Stimulated activated naive B cell treated with anti-CD40 and anti-IgM and Interleukin-4, amounts not matched to agents 10 μg/mL and 1 μg/mL and 100 μg/mL, for 72 hours (primary cell): ENCODE results near the gene HGFAC.
A peak's percentile ranks its signal among the peaks of the same experiment; 100 is the strongest.

Experiments
- ATAC-seq, 2 donors: fragments of 150-1000 bp; cut with Tn5 transposase; replicated peaks; 2 replicates each; pipeline ENCODE4 v1.10.0; 2021; ENCODE audit warnings: moderate library complexity in 1 of 2
- DNase-seq: peaks from one replicate; pipeline ENCODE4 v3.0.0; 2021
- H3K27ac Mint-ChIP-seq: one replicate; pipeline ENCODE4 v1.8.0; 2022; ENCODE audit warnings: mild to moderate bottlenecking, mixed read lengths
- H3K27me3 Mint-ChIP-seq, 2 donors: one replicate each; pipeline ENCODE4 v1.8.0; 2022; ENCODE audit warnings: mixed read lengths in 2 of 2
- H3K36me3 Mint-ChIP-seq, 2 donors: one replicate each; pipeline ENCODE4 v1.8.0; 2022; ENCODE audit warnings: mixed read lengths in 2 of 2, mild to moderate bottlenecking in 1 of 2
- H3K4me1 Mint-ChIP-seq, 2 donors: one replicate each; pipeline ENCODE4 v1.8.0; 2022; ENCODE audit warnings: mixed read lengths in 2 of 2, mild to moderate bottlenecking in 1 of 2
- H3K4me3 Mint-ChIP-seq, 2 donors: one replicate each; pipeline ENCODE4 v1.8.0; 2022; ENCODE audit warnings: mild to moderate bottlenecking in 2 of 2, mixed read lengths in 2 of 2, moderate library complexity in 1 of 2
- H3K9me3 Mint-ChIP-seq, 2 donors: one replicate each; pipeline ENCODE4 v1.8.0; 2022; ENCODE audit warnings: mixed read lengths in 2 of 2, mild to moderate bottlenecking in 1 of 2

The HGFAC gene

GRCh38 chr4:3464349-3464905 lies 22.7 kb downstream of the HGFAC start:
- Mint-ChIP-seq H3K4me3 (no peak overlapping the region), H3K27me3 (peaks cover 33 to 60% of the 10 kb centered on the region in 2 donors), H3K9me3 (peaks cover 4 to 8% of the 10 kb centered on the region in 2 donors), H3K4me1 (peaks cover 2 to 12% of the 10 kb centered on the region in 2 donors), H3K27ac (no peak overlapping the region), H3K36me3 (peaks cover 3% of the 10 kb centered on the region in 2 donors)
- ATAC-seq (no peak), DNase-seq (no peak)

DNA sequence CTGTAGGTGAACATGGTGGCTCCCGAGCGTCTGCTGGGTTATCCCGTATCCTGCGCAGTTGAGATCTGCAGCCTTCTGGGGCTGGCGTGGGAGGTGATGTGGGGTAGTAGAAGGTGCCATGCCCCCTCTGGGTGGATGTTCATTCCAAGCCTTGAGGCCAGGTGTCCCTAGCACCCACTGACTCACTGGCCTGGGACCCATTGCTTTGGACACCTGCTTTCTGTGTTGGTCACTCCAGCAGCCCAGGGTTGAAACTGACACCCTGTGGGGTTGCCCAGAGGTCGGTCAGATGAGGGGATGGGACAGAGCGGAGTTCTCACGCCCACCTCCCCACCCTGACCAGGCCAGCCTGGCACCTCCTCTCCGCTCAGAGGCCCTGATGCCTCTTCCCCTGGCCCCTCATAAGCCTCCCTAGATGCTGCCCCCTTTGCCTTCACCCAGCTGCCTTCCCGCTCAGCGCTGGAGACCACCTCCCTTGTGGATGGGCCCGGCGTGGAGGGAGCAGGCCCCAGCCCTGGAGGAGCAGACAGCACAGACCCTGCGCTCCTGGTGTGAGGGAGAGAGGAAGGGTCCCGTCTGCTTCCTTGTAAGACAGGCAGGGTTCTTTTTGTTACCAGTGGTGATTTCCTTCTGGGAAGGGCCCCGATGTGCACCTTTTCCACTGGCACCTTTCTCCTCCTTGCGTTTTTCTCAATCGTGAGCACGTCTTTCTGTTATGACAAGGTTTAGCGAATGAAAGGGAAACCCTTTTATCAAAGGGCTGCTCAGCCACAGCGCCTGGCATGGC lies 23.3 kb downstream of the HGFAC start:
- no peak for DNase-seq
- H3K9me3 Mint-ChIP-seq = peaks cover 3 to 4% of the 10 kb centered on the region in 2 donors
- H3K36me3 Mint-ChIP-seq = peaks cover 1% of the 10 kb centered on the region in 2 donors
- peak overlapping the region in 1 of 2 donors; percentile 12 for H3K4me3 Mint-ChIP-seq
- ATAC-seq = no peak
- H3K27me3 Mint-ChIP-seq = peaks cover 30 to 54% of the 10 kb centered on the region in 2 donors
- H3K4me1 Mint-ChIP-seq = peaks cover 2 to 12% of the 10 kb centered on the region in 2 donors
- no peak overlapping the region for H3K27ac Mint-ChIP-seq

- H3K4me3 Mint-ChIP-seq = no peak overlapping the region
- no peaks in the 10 kb centered on the region for H3K9me3 Mint-ChIP-seq
- no peaks in the 10 kb centered on the region for H3K36me3 Mint-ChIP-seq
- H3K27ac Mint-ChIP-seq = no peak overlapping the region
- H3K27me3 Mint-ChIP-seq = peaks cover 26 to 45% of the 10 kb centered on the region in 2 donors
- ATAC-seq = no peak
- peaks cover 2 to 12% of the 10 kb centered on the region in 2 donors for H3K4me1 Mint-ChIP-seq
- DNase-seq = no peak
These were observed 24.2 kb downstream of the HGFAC start for GRCh38 chr4:3465698-3466671.

DNA sequence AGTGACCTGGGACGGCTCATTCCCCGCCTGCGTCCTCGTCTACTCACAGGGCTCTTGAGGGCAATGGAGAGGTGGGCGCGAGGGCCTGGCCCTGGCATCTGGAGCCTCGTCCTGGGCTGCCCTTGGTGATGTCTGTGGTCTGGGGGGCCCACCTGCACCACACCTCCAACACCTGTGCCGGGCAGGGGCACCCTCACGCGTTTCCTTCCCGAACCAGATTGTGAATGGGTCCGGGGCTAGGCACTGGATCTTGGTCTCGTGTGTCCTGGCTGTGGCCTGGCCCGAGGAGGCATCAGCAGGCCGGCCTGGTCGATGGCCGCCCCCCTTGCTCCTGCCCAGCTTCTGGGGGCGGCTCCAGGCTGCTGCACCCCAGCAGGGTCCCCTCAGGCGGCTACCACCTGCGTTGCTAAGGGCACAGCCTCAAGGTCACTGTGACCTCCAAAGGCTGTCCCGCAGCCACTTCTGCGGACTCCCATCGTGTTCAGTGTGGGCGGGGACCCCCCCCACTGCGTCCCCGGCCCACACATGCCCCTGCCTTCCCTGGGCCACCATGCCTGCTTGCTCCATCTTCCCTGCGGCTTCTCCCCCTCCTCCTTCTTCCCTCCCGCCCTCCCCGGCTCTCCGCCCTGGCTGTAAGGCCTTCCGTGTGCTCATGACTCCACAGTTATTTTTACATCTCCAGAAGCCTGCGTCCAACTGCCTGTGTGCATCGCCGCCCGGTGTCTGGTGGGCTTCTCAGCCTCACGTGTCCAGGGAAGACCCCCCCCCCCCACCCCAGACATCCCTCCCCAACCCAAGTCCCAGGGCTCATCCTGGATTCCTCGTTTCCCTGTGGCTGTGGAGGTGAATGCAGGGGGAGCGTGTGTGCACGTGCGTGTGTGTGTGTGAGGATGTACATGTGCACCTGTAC lies 25.2 kb downstream of the HGFAC start:
- no peak for DNase-seq
- ATAC-seq = no peak
- Mint-ChIP-seq H3K27me3 (peaks cover 24 to 36% of the 10 kb centered on the region in 2 donors), H3K4me1 (peaks cover 2 to 9% of the 10 kb centered on the region in 2 donors), H3K4me3 (no peak overlapping the region), H3K27ac (no peak overlapping the region), H3K36me3 (no peaks in the 10 kb centered on the region), H3K9me3 (no peaks in the 10 kb centered on the region)

GRCh38 chr4:3467601-3468031 lies 25.8 kb downstream of the HGFAC start:
- H3K27me3 Mint-ChIP-seq = peaks cover 18 to 29% of the 10 kb centered on the region in 2 donors
- DNase-seq (no peak), ATAC-seq (no peak)
- H3K36me3 Mint-ChIP-seq = no peaks in the 10 kb centered on the region
- H3K27ac Mint-ChIP-seq = no peak overlapping the region
- no peaks in the 10 kb centered on the region for H3K9me3 Mint-ChIP-seq
- H3K4me1 Mint-ChIP-seq = peaks cover 2 to 3% of the 10 kb centered on the region in 2 donors
- no peak overlapping the region for H3K4me3 Mint-ChIP-seq

DNA sequence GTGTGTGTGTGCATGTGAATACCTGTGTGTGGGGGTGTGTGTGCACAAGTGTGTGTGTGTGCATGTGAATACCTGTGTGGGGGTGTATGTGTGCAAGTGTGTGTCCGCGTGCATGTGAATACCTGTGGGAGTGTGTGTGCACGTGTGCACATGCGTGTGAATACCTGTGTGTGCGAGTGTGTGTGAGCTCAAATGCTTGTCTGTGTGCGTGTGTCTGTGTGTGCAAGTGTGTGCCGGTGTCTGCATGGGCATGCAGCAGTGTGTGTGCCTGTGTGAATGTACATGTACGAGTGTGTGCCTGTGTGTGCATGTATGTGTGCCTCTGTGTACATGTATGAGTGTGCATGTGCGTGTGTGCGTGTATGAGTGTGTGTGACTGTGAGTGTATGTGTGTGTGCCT lies 26.4 kb downstream of the HGFAC start:
- Mint-ChIP-seq H3K36me3 (no peaks in the 10 kb centered on the region), H3K27me3 (peaks cover 15 to 27% of the 10 kb centered on the region in 2 donors), H3K4me1 (no peaks in the 10 kb centered on the region), H3K27ac (no peak overlapping the region), H3K9me3 (no peaks in the 10 kb centered on the region), H3K4me3 (no peak overlapping the region)
- no peak for DNase-seq
- no peak for ATAC-seq

- H3K27ac Mint-ChIP-seq = no peak overlapping the region
- H3K36me3 Mint-ChIP-seq = no peaks in the 10 kb centered on the region
- H3K9me3 Mint-ChIP-seq = no peaks in the 10 kb centered on the region
- no peak for DNase-seq
- no peak for ATAC-seq
- no peaks in the 10 kb centered on the region for H3K4me1 Mint-ChIP-seq
- peaks cover 15 to 27% of the 10 kb centered on the region in 2 donors for H3K27me3 Mint-ChIP-seq
- H3K4me3 Mint-ChIP-seq = no peak overlapping the region
These were observed 27.0 kb downstream of the HGFAC start for GRCh38 chr4:3468804-3469203.

GRCh38 chr4:3469386-3470243 lies 27.8 kb downstream of the HGFAC start:
- Mint-ChIP-seq H3K4me1 (no peaks in the 10 kb centered on the region), H3K36me3 (no peaks in the 10 kb centered on the region), H3K9me3 (no peaks in the 10 kb centered on the region), H3K27ac (no peak overlapping the region), H3K27me3 (peaks cover 12 to 21% of the 10 kb centered on the region in 2 donors), H3K4me3 (no peak overlapping the region)
- ATAC-seq = no peak
- no peak for DNase-seq

DNA sequence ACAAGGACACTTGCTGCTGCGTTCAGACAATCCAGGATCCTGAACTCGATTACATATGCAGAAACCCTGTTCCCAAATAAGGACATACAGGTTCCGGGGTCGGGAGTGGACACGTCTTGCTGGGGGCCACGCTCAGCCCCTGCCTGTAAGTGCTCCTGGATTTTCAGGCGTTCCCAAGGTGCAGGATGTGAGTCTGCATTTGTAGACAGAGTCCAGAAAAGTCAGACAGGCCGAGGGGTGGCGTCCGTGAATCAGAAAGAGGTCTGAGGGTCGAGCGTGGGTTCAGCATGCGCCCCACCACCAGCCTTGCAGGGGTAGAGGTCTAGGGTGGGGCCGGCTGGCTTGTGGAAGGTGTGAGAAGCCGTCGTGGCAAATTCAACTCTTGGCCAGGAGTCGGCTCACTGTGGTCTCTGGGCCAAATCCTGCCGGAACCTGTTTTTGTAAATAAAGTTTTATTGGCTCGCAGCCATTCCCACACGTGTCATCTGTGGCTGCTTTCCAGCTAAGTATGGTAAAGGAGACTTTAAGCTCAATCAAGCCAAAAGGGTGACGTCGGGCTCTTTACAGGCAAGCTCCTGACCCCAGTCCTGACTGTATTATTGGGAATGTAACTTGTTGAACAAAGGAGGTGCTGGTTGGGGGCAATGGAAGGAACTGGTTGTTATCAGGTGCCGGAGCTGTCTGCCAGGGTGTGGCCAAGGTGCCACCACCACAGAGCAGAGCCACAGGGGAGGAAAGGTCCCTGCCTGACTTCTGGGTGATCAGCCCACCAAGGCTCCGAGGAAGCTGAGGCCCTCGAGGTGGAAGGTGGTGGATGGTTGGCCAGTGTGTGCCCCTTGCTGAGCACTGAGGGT lies 28.7 kb downstream of the HGFAC start:
- ATAC-seq (no peak), DNase-seq (no peak)
- no peak overlapping the region for H3K4me3 Mint-ChIP-seq
- H3K9me3 Mint-ChIP-seq = no peaks in the 10 kb centered on the region
- H3K27me3 Mint-ChIP-seq = peaks cover 3 to 19% of the 10 kb centered on the region in 2 donors
- H3K4me1 Mint-ChIP-seq = no peaks in the 10 kb centered on the region
- no peak overlapping the region for H3K27ac Mint-ChIP-seq
- H3K36me3 Mint-ChIP-seq = no peaks in the 10 kb centered on the region

DNA sequence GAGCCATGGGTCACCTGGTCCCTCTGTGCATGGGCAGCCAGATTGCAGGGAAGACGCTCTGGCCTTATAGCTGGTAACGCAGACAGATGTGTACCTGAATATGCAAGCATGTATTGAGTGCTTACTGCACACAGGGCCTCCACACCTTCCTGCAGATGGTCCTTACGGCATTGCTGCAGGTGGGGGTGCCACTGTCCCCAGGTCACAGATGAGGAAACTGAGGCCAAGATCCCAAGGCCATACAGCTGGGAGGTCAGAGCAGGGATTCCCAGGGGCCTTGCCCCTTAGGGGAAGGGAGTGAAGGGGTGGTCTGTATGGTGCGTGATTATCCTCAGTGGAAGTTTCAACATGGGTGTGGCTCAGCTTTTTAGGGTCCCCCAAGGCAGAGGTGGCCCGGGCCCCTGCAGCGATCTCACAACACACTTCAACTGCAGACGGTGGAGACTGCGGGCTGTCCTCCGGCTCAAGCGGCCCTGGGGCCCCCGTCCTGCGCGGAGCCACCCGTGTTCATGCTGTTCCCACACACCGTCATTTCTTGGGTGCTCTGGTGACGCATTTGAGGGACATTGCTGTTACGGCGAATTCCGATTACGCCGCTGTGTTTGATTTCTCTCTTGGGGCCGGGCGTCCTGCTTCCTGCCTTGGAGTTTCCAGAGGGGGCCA lies 29.5 kb downstream of the HGFAC start:
- no peak overlapping the region for H3K4me3 Mint-ChIP-seq
- no peak for DNase-seq
- H3K27me3 Mint-ChIP-seq = peaks cover 1 to 16% of the 10 kb centered on the region in 2 donors
- H3K4me1 Mint-ChIP-seq = no peaks in the 10 kb centered on the region
- H3K9me3 Mint-ChIP-seq = no peaks in the 10 kb centered on the region
- ATAC-seq = no peak
- no peak overlapping the region for H3K27ac Mint-ChIP-seq
- no peaks in the 10 kb centered on the region for H3K36me3 Mint-ChIP-seq

- H3K27ac Mint-ChIP-seq = no peak overlapping the region
- H3K4me3 Mint-ChIP-seq = no peak overlapping the region
- no peak for ATAC-seq
These were observed 30.1 kb downstream of the HGFAC start for GRCh38 chr4:3471886-3472285.

More at GRCh38 chr4:3471886-3472285, 30.1 kb downstream of the HGFAC start:
- Mint-ChIP-seq H3K36me3 (no peaks in the 10 kb centered on the region), H3K9me3 (no peaks in the 10 kb centered on the region), H3K27me3 (peaks cover 8 to 22% of the 10 kb centered on the region in 2 donors), H3K4me1 (no peaks in the 10 kb centered on the region)
- DNase-seq = no peak
